Fibroblast of peridontal ligament (primary cell): ENCODE measurements around the gene LHFPL6.

ENCODE experiments used
- DNase-seq: peaks from one replicate; pipeline ENCODE4 v3.0.0-alpha.2; 2010; ENCODE audit errors: extremely low read depth

LHFPL6 gene

GRCh38 chr13:39602614-39603366 is at the start of gene LHFPL6:
Gene LHFPL6, minus strand, starts transcription at chr13:39603193.
- peak; percentile 74 for DNase-seq

- no peak for DNase-seq
Measured at GRCh38 chr13:39646122-39646521, 43.1 kb upstream of the LHFPL6 start.

- DNase-seq = no peak
Measured at GRCh38 chr13:39641645-39642044, 38.7 kb upstream of the LHFPL6 start.

GRCh38 chr13:39637890-39638289 is 34.9 kb upstream of the LHFPL6 start:
- no peak for DNase-seq

GRCh38 chr13:39635564-39635963 is 32.6 kb upstream of the LHFPL6 start:
- no peak for DNase-seq

- no peak for DNase-seq
Measured at GRCh38 chr13:39632994-39633393, 30.0 kb upstream of the LHFPL6 start.

GRCh38 chr13:39631307-39631706 is 28.3 kb upstream of the LHFPL6 start:
- no peak for DNase-seq

GRCh38 chr13:39623466-39623865 is 20.5 kb upstream of the LHFPL6 start:
- no peak for DNase-seq

- no peak for DNase-seq
Measured at GRCh38 chr13:39618561-39618960, 15.6 kb upstream of the LHFPL6 start.

GRCh38 chr13:39616087-39616694 is 13.2 kb upstream of the LHFPL6 start:
- DNase-seq = peak; percentile 83

GRCh38 chr13:39612023-39612637 is 9.1 kb upstream of the LHFPL6 start:
- DNase-seq = peak; percentile 85

GRCh38 chr13:39607876-39608275 is 4.9 kb upstream of the LHFPL6 start:
- no peak for DNase-seq

GRCh38 chr13:39605677-39606320 is 2.8 kb upstream of the LHFPL6 start:
- DNase-seq = no peak

- no peak for DNase-seq
Measured at GRCh38 chr13:39604756-39605155, 1.8 kb upstream of the LHFPL6 start.

- DNase-seq = peak; percentile 29
Measured at GRCh38 chr13:39603424-39603947, 493 bp upstream of the LHFPL6 start.

GRCh38 chr13:39602277-39602613 is 748 bp downstream of the LHFPL6 start:
- DNase-seq = no peak

GRCh38 chr13:39601636-39602035 is 1.4 kb downstream of the LHFPL6 start:
- DNase-seq = no peak

- DNase-seq = no peak
Measured at GRCh38 chr13:39600766-39601165, 2.2 kb downstream of the LHFPL6 start.

GRCh38 chr13:39599842-39600241 is 3.2 kb downstream of the LHFPL6 start:
- peak; percentile 80 for DNase-seq

- DNase-seq = peak; percentile 27
Measured at GRCh38 chr13:39599012-39599411, 4.0 kb downstream of the LHFPL6 start.

GRCh38 chr13:39597838-39598237 is 5.2 kb downstream of the LHFPL6 start:
- DNase-seq = peak; percentile 89

- no peak for DNase-seq
Measured at GRCh38 chr13:39596685-39597084, 6.3 kb downstream of the LHFPL6 start.
